ENCODE measurements around the gene HEBP1.

HEBP1 gene

GRCh38 chr12:12958886-12959285 lies 41.2 kb downstream of the HEBP1 start:
- TF ChIP-seq Cebpa-rat (IDR thresholded peaks at IDR 0.05), result no peak
- 0 out of 22 replicates have a peak, but pooled peaks cover 0 to under 1% (median 0%) of the 10 kb centered on the region in 11 experiments for H3K9me3 ChIP-seq (replicated peaks in 1 of 11)
- 0 out of 20 replicates have a peak, but pooled peaks cover 0 to under 1% (median 0%) of the 10 kb centered on the region in 10 experiments for H3K4me1 ChIP-seq
- H3K9ac ChIP-seq, result no peak overlapping the region
- H3K36me3 ChIP-seq, result no peaks in the 10 kb centered on the region
- H3K27me3 ChIP-seq, result no peaks in the 10 kb centered on the region
- H3K27ac ChIP-seq, result no peak overlapping the region
- no peak overlapping the region for H3K4me2 ChIP-seq
- no peak overlapping the region for H3K4me3 ChIP-seq
- H4K20me1 ChIP-seq, result no peaks in the 10 kb centered on the region

DNA sequence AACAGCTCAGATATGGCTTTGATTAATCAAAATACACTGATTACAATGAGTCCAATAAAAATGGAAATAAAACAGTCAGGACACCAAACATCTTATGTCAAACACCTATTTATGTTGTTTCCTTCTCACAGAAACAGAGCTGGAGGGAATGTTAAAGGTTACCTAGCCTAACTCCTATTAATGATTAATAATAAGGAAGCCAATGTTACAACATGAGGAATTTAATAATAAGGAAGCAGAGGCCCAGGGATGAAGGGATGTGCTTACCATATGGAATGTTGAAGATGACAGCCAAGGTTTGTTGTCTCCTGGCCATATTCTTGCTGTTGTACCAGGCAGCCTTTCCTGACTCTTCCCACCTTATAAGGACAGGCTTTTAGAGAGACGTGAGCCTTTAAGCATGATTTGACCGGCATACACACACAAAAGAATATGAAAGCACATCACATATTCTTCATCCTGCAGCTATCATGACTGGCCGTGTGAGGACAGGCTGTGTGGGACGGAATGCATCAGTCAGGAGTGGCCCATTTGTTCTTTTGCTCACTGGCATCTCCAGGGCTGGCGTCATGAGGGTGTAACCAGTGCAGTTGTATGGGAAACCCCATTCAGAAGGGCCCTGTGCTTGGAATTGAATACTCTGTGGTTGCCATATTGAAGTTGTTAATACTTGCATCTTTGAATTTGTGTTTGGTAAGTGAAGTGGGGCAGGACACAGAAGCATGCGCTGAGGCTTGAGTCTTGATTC lies 45.0 kb downstream of the HEBP1 start:
- Histone ChIP-seq H3K4me3 (no peak overlapping the region), H3K9ac (no peak overlapping the region), H3K36me3 (no peaks in the 10 kb centered on the region), H3K4me1 (no peaks in the 10 kb centered on the region), H4K20me1 (no peaks in the 10 kb centered on the region), H3K27me3 (no peaks in the 10 kb centered on the region), H3K4me2 (no peak overlapping the region), H3K9me3 (replicated peaks in 1 of 11) (no peaks in the 10 kb centered on the region), H3K27ac (no peak overlapping the region)
- TF ChIP-seq Cebpa-rat (IDR thresholded peaks at IDR 0.05), result no peak

- Histone ChIP-seq H4K20me1 (no peaks in the 10 kb centered on the region), H3K9ac (no peak overlapping the region), H3K4me2 (no peak overlapping the region), H3K36me3 (no peaks in the 10 kb centered on the region), H3K27ac (no peak overlapping the region), H3K27me3 (no peaks in the 10 kb centered on the region), H3K4me1 (no peaks in the 10 kb centered on the region), H3K9me3 (replicated peaks in 1 of 11) (no peaks in the 10 kb centered on the region), H3K4me3 (no peak overlapping the region)
- TF ChIP-seq Cebpa-rat (IDR thresholded peaks at IDR 0.05), result no peak
Measured at GRCh38 chr12:12954356-12954755, 45.7 kb downstream of the HEBP1 start.

GRCh38 chr12:12952036-12952435 lies 48.0 kb downstream of the HEBP1 start, which contains the start of gene GPRC5D:
TSS of gene GPRC5D (minus strand) at chr12:12952170. CDS start at chr12:12950384, 1,786 bp downstream.
- Histone ChIP-seq H3K9me3 (replicated peaks in 1 of 11) (no peaks in the 10 kb centered on the region), H3K4me2 (no peak within 1 kb of the TSS), H3K27me3 (no peaks in the 10 kb centered on the region), H4K20me1 (no peaks in the 10 kb centered on the region), H3K27ac (no peak within 1 kb of the TSS), H3K4me1 (no peaks in the 10 kb centered on the region), H3K9ac (no peak within 1 kb of the TSS), H3K36me3 (no peaks in the 10 kb centered on the region), H3K4me3 (no peak within 1 kb of the TSS)
- TF ChIP-seq Cebpa-rat (IDR thresholded peaks at IDR 0.05), result no peak

- Histone ChIP-seq H3K4me1 (no peaks in the 10 kb centered on the region), H3K27me3 (no peaks in the 10 kb centered on the region), H3K27ac (no peak overlapping the region), H3K4me3 (no peak overlapping the region), H4K20me1 (no peaks in the 10 kb centered on the region), H3K36me3 (no peaks in the 10 kb centered on the region), H3K9ac (no peak overlapping the region), H3K9me3 (replicated peaks in 1 of 11) (no peaks in the 10 kb centered on the region), H3K4me2 (no peak overlapping the region)
- TF ChIP-seq Cebpa-rat (IDR thresholded peaks at IDR 0.05), result no peak
Measured at GRCh38 chr12:12951504-12951903, 48.6 kb downstream of the HEBP1 start.

DNA sequence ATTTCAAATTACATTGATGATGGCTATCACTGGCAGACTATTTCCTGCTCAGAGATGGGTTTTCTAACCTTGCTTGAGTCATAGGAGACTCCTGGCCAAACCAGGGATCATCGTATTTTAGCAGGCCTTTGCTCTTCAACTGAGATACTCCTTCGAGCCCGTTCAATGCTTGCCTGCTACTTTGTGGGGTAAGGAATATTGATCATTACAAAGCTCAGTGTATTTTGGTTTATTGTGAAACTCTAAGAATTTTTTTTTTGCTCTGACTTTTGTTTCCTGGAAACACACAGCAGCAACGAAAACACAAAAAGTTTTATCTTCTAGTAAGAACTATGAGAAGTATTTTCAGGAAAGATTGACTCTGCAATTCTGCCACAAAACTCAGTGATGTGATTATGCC lies 52.2 kb downstream of the HEBP1 start:
- H3K4me2 ChIP-seq, result no peak overlapping the region
- TF ChIP-seq Cebpa-rat (IDR thresholded peaks at IDR 0.05), result no peak

DNA sequence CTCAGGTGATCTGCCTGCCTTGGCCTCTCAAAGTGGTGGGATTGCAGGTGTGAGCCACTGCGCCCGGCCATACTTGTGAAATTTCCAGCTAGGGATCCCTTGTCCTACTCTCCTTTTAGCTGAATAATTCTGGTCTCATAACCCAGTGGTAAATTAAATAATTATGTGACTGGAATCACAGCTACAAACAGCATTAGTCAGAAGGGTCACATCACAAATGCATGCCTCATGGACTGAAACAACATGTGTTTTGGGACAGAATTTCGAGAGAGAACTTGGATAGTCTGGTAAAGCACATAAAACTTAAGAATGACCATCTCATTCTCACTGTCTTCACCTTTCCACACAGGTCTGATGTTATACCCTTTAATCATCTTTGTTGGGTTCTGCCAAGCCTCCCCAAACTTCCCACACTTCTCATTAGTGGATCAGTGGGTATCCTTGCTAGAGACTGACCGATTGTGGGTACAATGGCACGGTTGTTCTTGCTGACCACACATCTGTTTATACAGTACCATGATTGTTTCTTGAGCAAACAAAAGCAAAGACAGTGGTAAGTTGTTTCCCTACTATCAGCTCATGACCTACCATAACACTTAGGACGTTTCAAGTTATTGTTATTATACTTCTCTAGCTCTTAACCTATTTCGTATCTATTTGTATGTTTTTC lies 53.2 kb downstream of the HEBP1 start:
- H3K36me3 ChIP-seq, result no peaks in the 10 kb centered on the region
- H3K9me3 ChIP-seq (replicated peaks in 1 of 11), result no peaks in the 10 kb centered on the region
- H3K27me3 ChIP-seq, result no peaks in the 10 kb centered on the region
- H3K4me3 ChIP-seq, result no peak overlapping the region
- no peak overlapping the region for H3K27ac ChIP-seq
- no peaks in the 10 kb centered on the region for H4K20me1 ChIP-seq
- no peak for TF ChIP-seq Cebpa-rat (IDR thresholded peaks at IDR 0.05)
- no peaks in the 10 kb centered on the region for H3K4me1 ChIP-seq
- no peak overlapping the region for H3K4me2 ChIP-seq
- H3K9ac ChIP-seq, result no peak overlapping the region

More for the DNA sequence above, 52.2 kb downstream of the HEBP1 start:
- Histone ChIP-seq H3K4me3 (no peak overlapping the region), H4K20me1 (no peaks in the 10 kb centered on the region), H3K9ac (no peak overlapping the region), H3K4me1 (no peaks in the 10 kb centered on the region), H3K27ac (no peak overlapping the region), H3K27me3 (no peaks in the 10 kb centered on the region), H3K36me3 (no peaks in the 10 kb centered on the region), H3K9me3 (replicated peaks in 1 of 11) (no peaks in the 10 kb centered on the region)

DNA sequence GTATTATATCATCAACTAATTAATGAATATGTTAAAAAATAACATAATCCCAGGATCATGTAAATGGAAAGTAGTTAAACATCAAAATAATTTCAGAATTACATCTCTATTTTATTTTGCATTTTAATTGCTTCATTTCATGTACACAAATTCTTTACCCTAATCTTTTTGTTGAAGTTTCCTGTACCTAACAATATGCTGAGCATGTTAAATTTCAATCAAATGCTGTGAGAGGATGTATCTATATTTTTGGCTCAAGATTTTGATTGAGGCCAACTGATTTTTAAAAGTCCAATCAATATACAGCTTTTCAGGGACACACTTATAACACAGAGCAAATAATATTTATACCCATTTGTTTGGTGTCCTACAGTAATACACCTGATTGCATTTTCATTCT lies 54.5 kb downstream of the HEBP1 start:
- no peak overlapping the region for H3K4me2 ChIP-seq
- no peak for TF ChIP-seq Cebpa-rat (IDR thresholded peaks at IDR 0.05)
- no peaks in the 10 kb centered on the region for H3K9me3 ChIP-seq (replicated peaks in 1 of 11)
- H3K27ac ChIP-seq, result no peak overlapping the region
- no peaks in the 10 kb centered on the region for H3K36me3 ChIP-seq
- H3K9ac ChIP-seq, result no peak overlapping the region
- no peaks in the 10 kb centered on the region for H3K4me1 ChIP-seq
- H3K4me3 ChIP-seq, result no peak overlapping the region
- no peaks in the 10 kb centered on the region for H3K27me3 ChIP-seq
- no peaks in the 10 kb centered on the region for H4K20me1 ChIP-seq

DNA sequence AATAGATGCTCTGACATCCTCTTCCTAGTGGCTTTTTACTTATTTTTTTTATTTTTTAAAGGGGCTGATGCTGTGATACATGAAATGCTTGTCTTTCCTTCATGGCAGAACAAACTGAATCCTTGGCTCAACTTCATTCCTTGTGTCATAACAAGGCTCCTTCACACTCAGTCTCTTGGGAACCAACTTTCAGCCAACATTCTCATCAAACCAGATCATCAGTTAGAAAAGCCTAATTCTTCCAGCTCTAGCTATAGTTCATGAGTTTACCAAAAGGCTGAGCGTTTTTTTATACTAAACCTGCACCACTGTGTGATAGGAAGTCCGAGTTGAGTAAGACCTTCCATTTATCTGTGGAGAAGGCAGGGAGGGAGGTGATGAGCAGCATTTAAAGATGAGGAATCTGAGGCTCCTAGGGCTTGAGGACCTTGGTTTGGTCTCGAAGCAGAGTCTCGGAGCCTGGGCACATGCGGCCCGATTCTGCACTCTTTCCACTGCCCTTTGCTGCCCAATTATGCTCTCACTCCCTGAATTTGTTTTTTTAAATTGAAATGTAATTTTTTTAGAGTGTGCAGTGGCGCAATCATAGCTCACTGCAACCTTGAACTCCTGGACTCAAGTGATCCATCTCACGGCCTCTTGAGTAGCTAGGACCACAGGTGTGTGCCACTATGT lies 56.3 kb downstream of the HEBP1 start:
- Histone ChIP-seq H3K4me2 (no peak overlapping the region), H3K27ac (no peak overlapping the region), H3K4me1 (no peaks in the 10 kb centered on the region), H3K36me3 (no peaks in the 10 kb centered on the region), H3K27me3 (no peaks in the 10 kb centered on the region), H3K9me3 (replicated peaks in 1 of 11) (no peaks in the 10 kb centered on the region), H4K20me1 (no peaks in the 10 kb centered on the region), H3K9ac (no peak overlapping the region), H3K4me3 (no peak overlapping the region)
- TF ChIP-seq Cebpa-rat (IDR thresholded peaks at IDR 0.05), result no peak

Measured in BLaER1 treated with 17β-estradiol and CSF1 and Interleukin-3, amounts not matched to agents 10 nM and 100 nM (cell line).